ENCODE results near the gene TEX9.
A peak's percentile ranks its signal among the peaks of the same experiment; 100 is the strongest.

The TEX9 gene

GRCh38 chr15:56456229-56456628, 91.0 kb downstream of the TEX9 start:
- no peak for DNase-seq

- no peak for DNase-seq
These were observed 93.9 kb downstream of the TEX9 start for GRCh38 chr15:56459096-56459495.

GRCh38 chr15:56460071-56460470, 94.8 kb downstream of the TEX9 start:
- DNase-seq = no peak

- DNase-seq = no peak
These were observed 95.7 kb downstream of the TEX9 start for GRCh38 chr15:56460947-56461346.

GRCh38 chr15:56464893-56465520, 99.8 kb downstream of the TEX9 start, which contains the start of gene MNS1:
MNS1 (minus strand) TSS chr15:56465137; CDS start chr15:56464972, 165 bp downstream.
- DNase-seq = peak; percentile 89

GRCh38 chr15:56467616-56468015, 102.4 kb downstream of the TEX9 start:
- DNase-seq = no peak

- DNase-seq = no peak
These were observed 103.2 kb downstream of the TEX9 start for GRCh38 chr15:56468401-56468800.

- DNase-seq = no peak
These were observed 104.3 kb downstream of the TEX9 start for GRCh38 chr15:56469483-56469882.

- DNase-seq = no peak
These were observed 106.3 kb downstream of the TEX9 start for GRCh38 chr15:56471440-56472069.

- no peak for DNase-seq
These were observed 107.1 kb downstream of the TEX9 start for GRCh38 chr15:56472278-56472677.

- no peak for DNase-seq
These were observed 107.8 kb downstream of the TEX9 start for GRCh38 chr15:56473017-56473416.

GRCh38 chr15:56475351-56475750, 110.1 kb downstream of the TEX9 start:
- DNase-seq = no peak

All from CD4-positive, alpha-beta T cell treated with Interleukin-15 for 1 hour (primary cell).